Measurements from ENCODE around the gene LMTK2.
A peak's percentile ranks its signal among the peaks of the same experiment; 100 is the strongest.
"Not testable (repeated sequence)": the region's sequence is repeated elsewhere in the genome, so short reads cannot be mapped to it uniquely, and the experiment has no call there.

LMTK2 gene

GRCh38 chr7:98107313-98107721, 655 bp downstream of the LMTK2 start:
- DNase-seq, result peak in 1 of 2 experiments; percentile 24

DNA sequence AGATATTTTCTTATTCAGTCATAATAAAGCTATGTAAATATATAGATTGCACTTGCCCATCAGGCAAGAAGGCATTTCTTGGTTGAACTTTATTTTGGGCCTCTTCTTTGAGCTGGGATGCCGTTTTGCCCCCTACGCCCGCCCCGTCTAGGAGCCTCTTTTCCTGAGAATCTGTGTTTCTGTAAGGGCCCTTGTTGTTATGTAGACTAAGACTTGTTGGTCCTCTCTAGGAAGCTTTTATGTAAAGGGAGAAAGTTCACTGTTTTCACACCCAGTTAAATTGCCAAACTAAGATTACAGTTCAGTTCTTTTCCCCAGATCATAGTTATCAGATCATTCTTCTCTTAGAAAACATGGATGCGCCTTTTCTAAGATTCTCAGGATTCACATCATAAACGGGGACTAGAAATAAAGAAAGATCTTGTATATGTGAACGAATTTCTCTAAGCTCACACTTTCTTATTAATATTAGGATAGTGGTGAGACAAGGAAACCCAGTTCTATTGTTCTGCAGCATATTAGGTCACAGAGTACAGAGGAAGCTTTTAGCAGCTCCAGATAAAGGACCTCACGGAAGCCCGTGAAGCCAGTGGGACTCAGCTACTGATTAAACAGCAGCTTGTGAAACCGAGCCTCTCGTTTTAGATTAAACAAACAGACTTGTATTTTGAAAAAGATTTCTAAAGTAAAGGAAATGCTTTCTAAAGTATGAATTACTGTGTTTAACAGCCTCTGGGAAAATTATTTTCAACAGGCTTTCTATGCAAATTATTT, 3.8 kb downstream of the LMTK2 start:
- peak; percentile 38 to 71 for DNase-seq

DNA sequence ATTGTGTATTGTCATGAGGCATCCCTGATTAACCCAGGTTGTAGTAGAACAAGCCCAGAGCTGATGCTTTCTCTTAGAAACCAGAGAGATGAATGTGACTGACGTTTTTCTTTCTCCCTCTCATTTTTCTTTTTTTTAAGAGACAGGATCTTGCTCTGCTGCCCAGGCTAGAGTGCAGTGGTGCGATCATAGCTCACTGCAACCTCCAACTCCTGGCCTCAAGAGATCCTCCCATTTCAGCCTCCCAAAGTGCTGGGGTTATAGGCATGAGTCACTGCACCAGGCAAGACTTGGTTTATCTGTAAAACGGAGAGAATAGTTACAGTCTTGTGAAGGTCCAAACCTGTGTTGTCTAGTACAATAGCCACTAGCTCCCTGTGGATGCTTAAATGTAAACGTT, 5.4 kb downstream of the LMTK2 start:
- DNase-seq, result no peak

DNA sequence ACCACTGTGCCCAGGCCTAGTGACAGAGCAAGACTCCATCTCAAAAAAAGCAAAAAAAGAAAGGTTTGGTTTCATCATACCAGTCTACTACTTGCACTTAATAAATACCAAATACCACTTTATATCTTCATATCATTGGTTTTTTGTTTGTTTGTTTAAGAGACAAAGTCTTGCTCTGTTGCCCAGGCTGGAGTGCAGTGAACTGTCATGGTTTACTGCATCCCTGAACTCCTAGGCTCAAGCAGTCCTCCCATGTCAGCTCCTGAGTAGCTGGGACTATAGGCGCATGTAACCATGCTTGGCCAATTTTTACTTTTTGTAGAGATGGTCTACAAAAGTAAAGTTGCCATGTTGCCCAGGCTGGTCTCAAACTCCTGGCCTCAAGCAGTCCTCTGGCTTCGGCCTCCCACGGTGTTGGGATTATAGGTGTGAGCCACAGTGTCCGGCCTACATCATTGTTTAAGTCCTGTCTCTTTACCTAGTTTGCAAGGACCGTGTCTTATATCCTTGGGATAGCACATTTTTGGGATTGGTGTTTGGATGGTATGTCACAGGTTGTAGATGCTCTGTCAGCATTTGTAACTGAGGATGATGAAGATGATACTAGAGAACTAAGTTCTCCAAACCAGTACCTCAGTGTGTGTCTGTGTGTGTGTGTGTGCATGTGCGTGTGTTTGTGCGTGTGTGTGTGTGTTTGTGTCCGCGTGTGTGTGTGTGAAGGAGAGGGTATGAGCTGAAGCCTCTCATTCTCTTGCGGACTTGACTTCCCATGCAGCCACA, 9.3 kb downstream of the LMTK2 start:
- DNase-seq, result no peak

GRCh38 chr7:98116656-98117461, 10.2 kb downstream of the LMTK2 start:
- DNase-seq, result no peak

DNA sequence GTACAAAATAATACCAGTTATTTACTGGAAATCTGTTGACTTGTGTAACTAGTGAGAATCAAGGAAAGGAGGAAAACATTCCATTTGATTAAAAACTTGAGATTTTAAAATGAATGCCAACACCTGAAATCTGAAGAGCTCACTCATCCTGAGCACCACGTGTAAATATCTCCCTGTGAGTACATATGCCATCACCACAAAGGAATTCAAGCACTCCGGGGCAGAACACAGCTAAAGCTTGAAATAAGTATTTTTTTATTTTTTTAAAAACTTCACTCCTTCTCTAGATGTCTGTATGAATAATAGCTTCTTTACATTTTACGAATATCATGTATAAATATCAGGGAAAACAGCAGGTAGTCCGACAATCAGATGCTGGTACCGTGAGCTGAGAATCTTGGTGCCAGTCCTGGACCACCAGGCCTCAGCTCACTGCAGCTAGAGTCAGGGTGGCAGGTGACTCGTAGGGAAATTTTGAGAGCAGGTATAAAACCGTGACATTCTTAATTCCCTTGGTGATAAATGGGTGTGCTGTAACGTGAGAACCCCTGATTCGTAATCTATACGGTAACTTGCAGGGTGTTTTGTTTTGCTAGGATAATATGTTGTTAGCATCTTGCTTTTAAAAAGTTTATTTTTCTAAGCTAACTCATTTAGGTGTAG, 12.7 kb downstream of the LMTK2 start:
- peak; percentile 13 to 55 for DNase-seq

GRCh38 chr7:98120559-98120958, 13.9 kb downstream of the LMTK2 start:
- DNase-seq, result no peak

DNA sequence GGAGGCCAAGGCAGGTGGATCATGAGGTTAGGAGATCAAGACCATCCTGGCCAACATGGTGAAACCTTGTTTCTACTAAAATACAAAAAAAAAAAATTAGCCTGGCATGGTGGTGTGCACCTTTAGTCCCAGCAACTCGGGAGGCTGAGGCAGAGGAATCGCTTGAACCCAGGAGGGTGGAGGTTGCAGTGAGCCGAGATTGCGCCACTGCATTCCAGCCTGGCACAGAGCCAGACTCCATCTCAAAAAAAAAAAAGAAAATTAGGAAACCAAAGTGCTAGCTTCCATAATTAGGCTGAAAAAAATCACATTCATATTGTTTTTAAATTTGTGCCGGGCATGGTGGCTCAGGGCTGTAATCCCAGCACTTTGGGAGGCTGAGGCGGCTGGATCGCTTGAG, 14.7 kb downstream of the LMTK2 start:
- not testable (repeated sequence) for DNase-seq

DNA sequence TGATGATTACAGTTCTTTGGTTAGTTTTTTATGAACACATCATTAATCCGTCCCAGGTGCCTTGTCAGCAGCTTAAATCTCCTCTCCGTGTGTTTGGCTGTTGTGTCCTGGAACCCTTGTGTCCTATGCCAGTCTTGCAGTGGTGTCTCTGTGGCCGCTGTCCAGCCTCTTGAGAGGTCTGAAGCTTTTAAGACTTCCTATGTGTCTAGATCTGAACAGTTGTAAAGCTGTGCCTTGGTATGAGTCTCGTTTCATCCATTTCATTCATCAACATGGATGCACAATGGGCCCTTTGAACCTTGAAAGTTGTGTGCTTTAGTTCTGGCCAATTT, 16.7 kb downstream of the LMTK2 start:
- DNase-seq, result peak in 1 of 2 experiments; percentile 53

- no peak for DNase-seq
Observed at GRCh38 chr7:98125759-98126158, 19.1 kb downstream of the LMTK2 start.

DNA sequence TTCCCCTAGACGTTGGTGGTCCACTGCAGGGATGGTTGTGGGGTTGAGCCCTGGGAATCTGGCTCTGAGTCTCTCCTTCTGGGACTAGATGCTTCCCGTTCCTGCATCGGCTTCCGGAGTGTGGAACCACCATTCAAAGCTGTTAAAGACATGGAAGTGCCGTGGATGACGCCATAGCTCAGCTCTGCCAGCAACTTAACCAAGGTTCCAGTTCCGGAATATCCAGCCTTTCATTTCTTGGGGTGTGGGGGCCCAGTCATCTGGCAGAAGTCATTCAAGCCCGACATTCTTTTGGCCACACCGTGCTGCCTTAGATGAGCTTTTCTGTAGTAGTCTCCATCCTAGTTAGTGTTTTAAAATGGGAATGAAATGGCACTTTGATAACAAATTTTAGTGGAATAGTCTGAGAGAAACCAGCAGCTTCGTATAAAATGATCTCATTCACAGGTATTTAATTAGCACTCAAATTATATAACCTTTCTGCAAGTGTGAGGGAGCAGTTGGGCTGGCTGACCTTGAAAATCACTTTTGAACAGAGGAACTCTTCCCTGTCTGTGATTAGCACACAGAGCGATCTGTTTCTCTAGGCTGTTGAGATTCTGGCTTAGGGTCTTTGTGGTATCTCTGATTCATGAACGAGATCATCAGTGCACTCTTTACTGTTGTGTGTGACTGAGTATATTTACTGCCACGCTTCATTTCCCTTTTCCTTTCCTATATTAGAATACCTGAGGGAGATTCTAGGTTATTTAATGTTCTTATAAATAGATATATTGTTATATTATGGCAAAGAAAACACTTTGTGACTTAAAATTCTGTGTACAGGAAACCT, 19.9 kb downstream of the LMTK2 start:
- DNase-seq, result no peak

DNA sequence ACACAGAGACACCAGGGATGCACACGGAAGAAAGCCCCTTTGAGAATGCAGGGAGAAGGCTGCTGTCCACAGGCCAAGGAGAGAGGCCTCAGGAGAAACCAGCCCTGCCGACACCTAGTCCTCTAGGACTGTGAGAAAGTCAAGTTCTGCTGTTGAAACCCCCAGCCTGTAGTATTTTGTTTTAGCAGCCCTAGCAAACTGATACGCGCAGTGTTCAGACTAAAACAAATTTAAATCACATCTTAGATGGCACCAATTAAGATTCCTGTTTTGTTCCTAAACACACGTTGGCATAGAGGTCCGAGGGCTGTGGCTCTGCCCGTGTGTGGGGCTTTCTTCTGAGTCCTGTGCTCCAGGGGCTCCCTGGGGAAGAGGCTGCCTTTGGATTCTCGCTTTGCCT, 21.7 kb downstream of the LMTK2 start:
- DNase-seq, result no peak

- DNase-seq, result no peak
Observed at GRCh38 chr7:98130959-98131358, 24.3 kb downstream of the LMTK2 start.

DNA sequence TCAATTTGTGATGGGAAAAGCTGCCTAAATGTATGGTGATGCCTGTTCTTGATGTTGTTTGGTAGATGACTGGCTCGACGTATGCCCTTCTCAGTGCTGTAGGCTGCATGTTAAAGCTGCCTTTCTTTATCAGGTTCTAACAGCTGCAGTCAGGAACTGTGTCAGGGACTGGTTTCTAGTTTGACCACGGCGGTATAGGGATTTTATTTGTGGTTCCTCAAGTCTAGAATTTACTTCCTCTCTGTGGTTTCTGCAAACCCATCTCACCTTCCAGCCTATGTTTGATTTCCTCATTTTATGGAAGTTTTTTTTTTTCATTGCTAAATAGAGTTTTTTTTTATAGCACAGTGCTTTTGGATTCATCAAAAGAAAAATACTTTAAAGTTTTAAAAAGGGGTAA, 26.5 kb downstream of the LMTK2 start:
- DNase-seq, result no peak

- DNase-seq, result no peak
Observed at GRCh38 chr7:98133621-98134303, 27.1 kb downstream of the LMTK2 start.

DNA sequence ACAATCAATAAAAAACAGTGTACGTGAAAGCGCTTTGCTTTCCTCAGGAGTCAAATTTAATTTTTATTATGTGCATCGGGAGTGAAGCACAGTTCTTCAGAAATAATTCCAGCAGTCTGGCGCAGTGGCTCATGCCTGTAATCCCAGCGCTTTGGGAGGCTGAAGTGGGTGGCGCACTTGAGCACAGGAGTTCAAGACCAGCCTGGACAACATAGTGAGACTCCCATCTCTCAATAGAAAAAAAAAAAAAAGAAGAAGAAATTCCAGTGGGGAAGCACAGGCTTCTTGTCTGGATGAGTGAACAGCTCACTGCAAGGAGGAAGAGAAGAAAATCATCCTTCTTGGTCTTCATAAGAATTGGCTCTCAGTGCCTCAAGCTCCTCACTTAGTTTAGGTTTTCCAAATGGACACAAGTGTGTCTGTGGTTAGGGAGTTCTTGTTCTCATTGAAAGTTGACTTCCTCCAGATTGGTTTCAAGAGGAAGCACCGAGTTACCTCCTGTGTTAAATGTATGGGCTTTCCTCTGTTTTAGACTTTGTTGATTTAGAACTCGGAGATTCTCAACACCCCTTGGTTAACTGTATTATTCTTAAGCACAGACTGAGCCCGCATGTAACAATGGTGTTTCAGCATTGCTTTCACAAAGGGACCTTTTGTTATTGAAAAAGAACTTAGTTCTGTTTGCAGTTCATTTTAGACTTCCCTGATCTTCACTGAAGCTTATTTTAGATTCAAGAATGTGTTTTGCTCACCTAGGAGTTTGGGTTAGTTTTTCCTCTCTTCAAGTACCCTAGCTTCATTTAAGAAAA, 28.0 kb downstream of the LMTK2 start:
- DNase-seq, result no peak

DNA sequence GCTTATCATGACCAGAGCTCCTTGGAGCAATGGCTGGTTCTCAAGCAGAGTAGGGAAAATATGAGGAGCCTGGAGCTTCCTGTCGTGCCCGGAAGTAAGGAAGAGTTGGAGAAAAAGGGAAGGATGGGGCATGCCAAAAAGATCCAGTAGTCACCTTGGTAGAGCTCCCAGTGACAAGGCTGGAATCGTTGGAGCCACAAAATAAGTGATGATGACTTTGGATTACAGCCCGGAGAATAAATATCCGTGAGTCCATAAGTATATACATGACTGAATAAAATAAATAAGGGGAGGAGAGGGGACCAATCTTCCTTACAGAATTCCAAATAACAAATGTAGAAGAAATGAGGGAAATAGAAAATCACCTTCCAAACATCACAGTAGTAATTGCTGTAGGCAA, 29.3 kb downstream of the LMTK2 start:
- peak; percentile 63 to 93 for DNase-seq

DNA sequence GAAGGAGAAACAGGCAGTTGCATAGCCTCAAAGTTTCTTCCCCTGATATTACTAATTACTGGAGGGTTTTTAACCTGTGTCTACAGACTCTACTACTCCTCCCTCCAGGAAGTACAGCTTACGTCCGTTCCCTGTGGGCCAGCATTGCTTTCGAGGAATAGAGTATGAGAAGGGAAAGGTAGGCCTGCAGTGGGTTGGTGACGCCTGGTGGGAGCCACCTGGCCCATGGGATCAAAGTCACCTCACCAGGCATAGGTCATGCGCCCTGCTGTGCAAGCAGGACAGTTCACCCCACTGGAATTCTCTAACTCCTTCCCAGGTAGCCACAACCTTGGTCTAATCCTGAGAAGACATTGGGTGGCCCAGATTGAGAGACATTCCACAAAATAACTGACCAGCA, 29.8 kb downstream of the LMTK2 start:
- peak in 1 of 2 experiments; percentile 76 for DNase-seq

DNA sequence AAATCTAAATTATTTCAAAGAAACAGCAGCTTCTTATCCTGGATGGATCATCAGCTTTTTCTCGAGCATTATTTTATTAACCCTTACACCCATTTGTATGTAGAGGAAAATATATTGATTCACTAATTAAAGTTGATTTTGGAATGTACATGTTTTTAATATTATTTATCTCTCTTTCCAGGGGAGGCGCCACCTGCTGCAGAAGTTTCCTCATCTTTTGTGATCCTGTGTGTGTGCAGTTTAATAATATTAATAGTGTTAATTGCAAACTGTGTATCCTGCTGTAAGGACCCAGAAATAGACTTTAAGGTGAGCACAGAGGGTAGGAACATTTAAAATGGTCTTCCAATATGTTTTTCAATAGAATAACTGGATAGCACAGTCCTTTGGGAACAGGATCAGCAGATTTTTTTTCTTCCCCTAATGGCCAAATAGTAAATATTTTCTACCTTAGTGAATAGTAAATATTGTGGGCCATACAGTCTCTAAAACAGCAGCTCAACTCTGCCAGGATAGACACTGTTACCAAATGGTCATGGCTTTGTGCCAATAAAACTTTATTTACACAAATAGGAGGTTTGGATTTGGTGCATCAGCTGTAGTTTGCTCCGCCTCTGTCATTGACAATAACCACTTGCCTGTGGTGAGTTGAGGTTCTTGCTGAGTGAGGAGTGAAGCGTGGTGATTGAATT, 30.6 kb downstream of the LMTK2 start:
- DNase-seq, result peak in 1 of 2 experiments; percentile 64

DNA sequence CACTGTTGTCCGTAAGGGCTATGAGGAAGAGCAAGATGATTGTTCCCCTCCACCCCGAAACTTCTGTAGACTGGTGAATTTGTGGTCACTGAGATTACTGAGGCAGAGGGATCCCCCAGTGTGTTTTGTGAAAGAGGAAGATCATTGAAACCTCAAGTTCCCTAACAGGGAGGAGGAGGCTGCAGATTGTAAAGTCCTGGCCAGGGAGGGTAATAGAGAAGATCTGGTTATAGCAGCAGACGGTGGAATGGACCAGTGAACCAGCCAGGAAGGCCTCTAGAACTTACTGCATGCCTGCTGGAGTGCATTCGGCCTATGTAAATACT, 31.1 kb downstream of the LMTK2 start:
- DNase-seq, result no peak
